ENCODE results near the gene KTI12.

Gene KTI12

DNA sequence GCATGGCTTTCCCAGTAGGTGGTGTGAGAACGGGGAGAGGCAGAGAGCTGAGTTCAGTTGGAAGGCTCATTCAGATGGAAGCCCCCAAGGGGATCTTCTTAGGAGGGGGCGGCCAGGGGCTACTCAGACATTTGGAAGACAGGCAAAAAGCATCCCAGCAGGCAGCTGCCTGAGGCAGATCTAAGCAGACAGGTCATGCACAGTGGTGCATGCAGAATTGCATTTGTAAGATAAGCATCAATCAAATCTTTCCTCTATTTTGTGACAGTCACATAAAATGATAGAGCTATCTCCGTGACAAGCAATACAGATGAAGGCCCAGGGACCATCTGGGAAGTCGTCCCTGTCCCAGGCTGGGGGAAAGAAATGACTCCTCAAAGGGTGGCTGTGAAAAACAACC is 46.9 kb downstream of the KTI12 start:
- no peak for TF ChIP-seq CTCF (IDR thresholded peaks at IDR 0.05; ENCODE audit: control insufficient read depth, extremely low read depth, insufficient read depth)
- no peak overlapping the region for H3K4me3 ChIP-seq (ENCODE audit: low read depth, low read length)
- DNase-seq (ENCODE audit: low read depth): no peak

DNA sequence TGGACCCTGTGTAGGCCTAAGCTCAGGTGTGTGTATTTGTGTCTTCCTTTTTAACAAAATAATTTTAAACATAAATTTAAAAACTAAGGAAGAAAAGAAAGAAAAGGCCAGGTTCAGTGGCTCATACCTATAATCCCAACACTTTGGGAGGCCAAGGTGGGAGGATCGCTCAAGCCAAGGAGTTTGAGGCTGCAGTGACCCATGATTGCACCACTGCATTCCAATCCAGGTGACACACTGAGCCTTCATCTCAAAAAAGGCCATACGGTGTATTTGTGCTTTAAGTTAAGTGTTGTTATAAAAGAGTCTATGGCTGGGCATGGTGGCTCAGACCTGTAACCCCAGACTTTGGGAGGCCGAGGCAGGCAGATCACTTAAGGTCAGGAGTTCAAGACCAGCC is 51.4 kb downstream of the KTI12 start:
- H3K4me3 ChIP-seq (ENCODE audit: low read depth, low read length): no peak overlapping the region
- no peak for DNase-seq (ENCODE audit: low read depth)
- TF ChIP-seq CTCF (IDR thresholded peaks at IDR 0.05; ENCODE audit: control insufficient read depth, extremely low read depth, insufficient read depth): no peak

Measured in LNCaP clone FGC (cell line).